ENCODE data around the gene IGSF8.

- TF ChIP-seq POLR2A (IDR thresholded peaks at IDR 0.05): no peak
- TF ChIP-seq CTCF (IDR thresholded peaks at IDR 0.05): no peak
- no peak for TF ChIP-seq POLR2AphosphoS5 (IDR thresholded peaks at IDR 0.05)
These were observed 20.9 kb downstream of the IGSF8 start for GRCh38 chr1:160077486-160077885.
